ENCODE measurements around the gene LIPG.

DNA sequence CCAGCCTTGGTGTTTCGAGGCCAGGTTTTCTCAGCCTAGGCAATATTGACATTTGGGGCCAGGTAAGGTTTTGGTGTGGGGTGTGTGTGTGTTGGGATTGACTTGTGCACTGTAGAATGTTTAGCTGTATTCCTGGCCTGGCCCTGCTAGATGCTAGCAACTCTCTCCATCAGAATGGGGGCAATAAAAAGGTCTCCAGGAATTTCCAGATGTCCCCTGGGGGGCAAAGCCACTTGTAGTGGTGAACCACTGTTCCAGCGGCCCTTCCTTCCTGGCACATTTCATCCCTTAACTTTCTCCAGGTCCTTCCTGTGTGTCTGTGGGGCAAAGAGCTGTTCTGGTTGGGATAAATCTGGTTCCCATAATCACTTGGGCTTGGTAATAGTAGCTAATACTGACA, 12.0 kb downstream of the LIPG start:
- TF ChIP-seq CTCF (IDR thresholded peaks at IDR 0.05) (no peak), POLR2A (IDR thresholded peaks at IDR 0.05) (no peak)
